Measurements from ENCODE around the gene NUBP2. TPM values are rescaled to one million over a fixed set of nuclear protein-coding genes. Genes with fewer than 3 reads are reported as not detected.

NUBP2 gene, protein sequence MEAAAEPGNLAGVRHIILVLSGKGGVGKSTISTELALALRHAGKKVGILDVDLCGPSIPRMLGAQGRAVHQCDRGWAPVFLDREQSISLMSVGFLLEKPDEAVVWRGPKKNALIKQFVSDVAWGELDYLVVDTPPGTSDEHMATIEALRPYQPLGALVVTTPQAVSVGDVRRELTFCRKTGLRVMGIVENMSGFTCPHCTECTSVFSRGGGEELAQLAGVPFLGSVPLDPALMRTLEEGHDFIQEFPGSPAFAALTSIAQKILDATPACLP
- total RNA-seq: 58.9 and 76.7 TPM in 2 replicates

DNA sequence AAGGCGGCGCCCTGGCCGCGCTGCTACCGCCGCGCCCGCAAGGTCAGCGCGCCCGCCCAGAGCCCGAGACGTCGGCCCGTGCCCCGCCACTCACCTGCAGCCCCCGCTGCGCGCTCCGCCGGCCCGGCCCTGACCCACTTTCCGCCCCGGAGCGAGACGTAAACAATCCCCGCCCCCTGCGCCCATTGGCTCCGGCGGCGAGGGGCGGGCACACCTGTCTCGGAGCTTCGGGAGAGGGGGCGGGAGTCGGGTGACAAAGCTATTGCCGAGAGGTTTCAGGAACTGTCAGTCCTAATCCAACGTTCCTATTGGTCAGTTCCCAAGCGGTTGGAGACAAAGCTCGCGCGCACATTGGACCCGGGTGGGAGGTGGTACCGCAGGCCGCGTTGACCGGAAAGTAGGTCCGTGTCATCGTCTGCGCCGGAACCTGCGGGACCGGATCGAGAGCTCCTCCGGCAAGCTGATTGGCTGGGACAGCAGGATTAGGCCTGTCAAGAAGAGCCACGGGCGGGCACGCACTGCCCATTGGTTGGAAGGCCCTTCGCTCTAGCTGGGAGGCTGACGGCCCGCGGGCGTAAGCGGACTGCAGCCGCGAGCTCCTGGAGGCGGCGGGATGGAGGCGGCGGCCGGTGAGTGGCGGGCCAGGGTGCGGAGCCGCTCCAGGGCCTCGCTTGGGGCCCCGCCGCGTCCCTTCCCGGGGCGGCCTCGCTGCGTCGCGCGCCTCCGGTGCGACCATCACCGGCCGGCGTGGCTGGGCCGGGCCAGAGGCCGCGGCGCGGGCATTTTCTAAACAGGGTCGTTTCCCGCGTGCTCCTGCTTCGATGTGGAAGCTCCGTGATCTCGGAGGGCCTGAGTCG is at the start of gene NUBP2, which contains the start of gene SPSB3:
TSS of gene NUBP2 (plus strand) at position 553 of the 857 bp plus-strand sequence. CDS start at position 614, 61 bp downstream.
TSS of gene SPSB3 (minus strand) at position 164 of the 857 bp plus-strand sequence. CDS start 1,088 bp downstream, outside the sequence.
- DNase-seq (ENCODE audit: low read depth in 2 of 2): peak; percentile 100

DNA sequence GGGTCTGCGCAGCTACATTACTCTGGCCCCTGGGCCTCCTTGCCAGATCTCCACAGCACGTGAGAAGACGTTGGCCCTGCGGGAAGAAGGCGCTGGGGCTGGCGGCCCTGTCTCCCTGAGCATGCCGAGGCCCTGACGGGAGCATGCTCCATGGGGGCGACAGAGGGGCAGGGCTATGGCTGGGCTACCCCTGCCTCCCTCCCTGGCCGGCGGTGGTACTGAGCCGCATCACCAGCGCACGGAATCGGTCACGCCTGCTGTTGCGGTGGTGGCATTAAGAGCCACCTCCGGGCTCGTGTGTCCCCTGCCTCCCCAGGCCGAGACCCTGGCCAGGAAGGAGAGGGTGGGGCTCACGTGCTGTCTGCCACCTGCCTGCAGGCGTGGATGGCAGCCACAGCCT is 48.6 kb upstream of the NUBP2 start:
- DNase-seq (ENCODE audit: low read depth in 2 of 2): no peak

- DNase-seq (ENCODE audit: low read depth in 2 of 2): no peak
Observed at GRCh38 chr16:1734816-1735215, 47.9 kb upstream of the NUBP2 start.

DNA sequence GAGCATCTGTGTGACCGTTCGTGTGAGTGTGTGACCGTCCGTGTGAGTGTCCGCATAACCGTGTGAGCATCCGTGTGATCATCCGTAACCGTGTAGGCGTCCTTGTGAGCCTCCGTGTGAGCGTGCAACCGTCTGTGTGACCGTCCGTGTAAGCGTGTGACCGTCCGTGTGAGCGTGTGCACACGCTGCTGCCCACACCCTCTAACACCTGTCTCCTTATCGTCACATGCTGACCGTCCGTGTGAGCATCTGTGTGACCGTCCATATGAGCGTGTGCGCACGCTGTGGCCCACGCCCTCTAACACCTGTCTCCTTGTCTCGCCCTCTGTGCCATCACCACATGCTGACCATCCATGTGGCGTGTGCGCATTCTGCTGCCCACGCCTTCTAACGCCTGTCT is 42.5 kb upstream of the NUBP2 start:
- no peak for DNase-seq (ENCODE audit: low read depth in 2 of 2)

DNA sequence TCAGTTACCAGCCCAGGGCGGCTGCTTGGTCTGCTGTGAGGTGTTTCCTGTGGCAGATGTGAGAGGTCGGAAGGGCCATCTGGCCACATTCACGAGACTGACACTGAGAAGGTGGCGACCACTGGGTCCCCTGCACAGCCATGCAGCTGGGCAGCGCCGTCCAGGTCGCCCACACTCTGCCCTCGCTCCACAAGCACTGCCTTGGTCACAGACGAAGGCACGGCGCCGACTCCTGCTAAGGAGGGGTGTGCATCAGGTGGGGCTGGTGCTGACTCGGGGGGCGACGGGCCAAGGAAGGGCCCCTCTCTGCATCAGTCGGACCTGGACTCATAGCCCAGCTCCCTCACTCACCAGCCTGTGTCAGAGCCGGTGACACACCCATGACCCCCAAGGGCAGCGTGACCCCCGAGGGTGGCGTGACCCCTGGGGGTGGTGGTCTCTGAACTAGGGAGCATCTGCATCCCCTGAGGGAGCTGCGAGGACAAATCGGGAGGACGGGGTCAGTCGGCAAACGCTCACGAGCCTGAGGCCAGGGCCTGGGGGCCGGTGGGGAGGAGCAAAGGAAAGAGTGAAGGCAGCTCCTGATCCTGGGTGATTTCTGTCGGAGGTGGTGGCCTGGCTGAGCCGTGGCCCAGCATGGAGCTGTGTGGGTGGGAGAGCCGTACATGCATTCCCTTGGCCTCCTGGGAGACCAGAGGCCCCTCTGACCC is 41.8 kb upstream of the NUBP2 start:
- DNase-seq (ENCODE audit: low read depth in 2 of 2): no peak

DNA sequence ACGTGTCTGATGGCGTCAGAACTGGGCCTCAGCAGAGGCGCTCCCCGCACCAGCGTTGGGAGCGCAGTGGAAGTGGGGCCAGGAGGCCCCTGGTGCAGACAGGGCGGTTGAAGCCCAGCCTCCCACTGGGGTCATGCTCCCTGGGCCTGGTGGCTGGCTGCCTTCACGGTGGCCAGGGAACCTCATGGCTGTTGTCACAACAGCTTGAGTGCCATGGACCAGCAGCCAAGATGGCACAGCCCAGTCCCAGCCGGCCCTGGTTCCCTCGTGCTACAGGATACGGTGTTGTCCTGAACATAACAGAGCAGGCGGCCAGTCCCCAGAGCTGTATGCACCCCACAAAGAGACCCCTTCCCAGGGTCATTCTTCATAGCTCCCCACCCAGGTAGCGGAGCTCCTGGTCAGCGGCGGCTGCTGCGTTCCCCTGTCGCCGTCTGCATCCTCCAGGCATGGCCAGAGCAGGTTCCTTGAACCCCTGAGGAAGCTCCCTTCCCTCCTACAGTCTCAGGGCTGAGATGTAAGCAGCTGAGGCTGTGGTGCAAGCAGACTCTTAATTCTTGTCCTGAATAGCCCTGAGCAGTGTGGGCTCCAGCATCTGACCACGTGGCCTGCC is 41.1 kb upstream of the NUBP2 start:
- no peak for DNase-seq (ENCODE audit: low read depth in 2 of 2)

- no peak for DNase-seq (ENCODE audit: low read depth in 2 of 2)
Observed at GRCh38 chr16:1743376-1744337, 39.1 kb upstream of the NUBP2 start.

GRCh38 chr16:1744338-1744840 is 38.4 kb upstream of the NUBP2 start:
- no peak for DNase-seq (ENCODE audit: low read depth in 2 of 2)

- no peak for DNase-seq (ENCODE audit: low read depth in 2 of 2)
Observed at GRCh38 chr16:1745181-1745899, 37.4 kb upstream of the NUBP2 start.

GRCh38 chr16:1745900-1746692 is 36.7 kb upstream of the NUBP2 start:
- DNase-seq (ENCODE audit: low read depth in 2 of 2): no peak

DNA sequence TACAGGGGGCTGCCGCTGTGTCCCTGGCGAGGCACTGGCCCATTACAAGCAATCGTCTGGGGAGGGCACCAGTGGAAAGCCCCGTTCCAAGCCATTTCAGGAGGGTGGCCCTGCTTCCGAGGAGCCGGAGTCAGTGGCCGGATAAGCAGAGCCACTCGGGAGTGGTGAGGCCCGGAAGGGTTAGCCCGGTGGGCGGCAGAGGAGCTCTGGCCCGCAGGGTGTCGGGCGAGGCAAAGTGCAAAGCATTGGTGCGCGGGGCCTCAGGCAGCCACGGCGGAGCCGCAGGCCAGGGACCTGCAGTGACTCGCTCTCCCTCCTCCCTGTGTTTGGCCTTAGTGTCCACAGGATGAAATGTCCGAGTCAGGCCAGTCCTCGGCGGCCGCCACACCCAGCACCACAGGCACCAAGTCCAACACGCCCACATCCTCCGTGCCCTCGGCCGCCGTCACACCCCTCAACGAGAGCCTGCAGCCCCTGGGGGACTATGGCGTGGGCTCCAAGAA is 36.0 kb upstream of the NUBP2 start:
- DNase-seq (ENCODE audit: low read depth in 2 of 2): no peak

- DNase-seq (ENCODE audit: low read depth in 2 of 2): no peak
Observed at GRCh38 chr16:1747934-1748333, 34.8 kb upstream of the NUBP2 start.

DNA sequence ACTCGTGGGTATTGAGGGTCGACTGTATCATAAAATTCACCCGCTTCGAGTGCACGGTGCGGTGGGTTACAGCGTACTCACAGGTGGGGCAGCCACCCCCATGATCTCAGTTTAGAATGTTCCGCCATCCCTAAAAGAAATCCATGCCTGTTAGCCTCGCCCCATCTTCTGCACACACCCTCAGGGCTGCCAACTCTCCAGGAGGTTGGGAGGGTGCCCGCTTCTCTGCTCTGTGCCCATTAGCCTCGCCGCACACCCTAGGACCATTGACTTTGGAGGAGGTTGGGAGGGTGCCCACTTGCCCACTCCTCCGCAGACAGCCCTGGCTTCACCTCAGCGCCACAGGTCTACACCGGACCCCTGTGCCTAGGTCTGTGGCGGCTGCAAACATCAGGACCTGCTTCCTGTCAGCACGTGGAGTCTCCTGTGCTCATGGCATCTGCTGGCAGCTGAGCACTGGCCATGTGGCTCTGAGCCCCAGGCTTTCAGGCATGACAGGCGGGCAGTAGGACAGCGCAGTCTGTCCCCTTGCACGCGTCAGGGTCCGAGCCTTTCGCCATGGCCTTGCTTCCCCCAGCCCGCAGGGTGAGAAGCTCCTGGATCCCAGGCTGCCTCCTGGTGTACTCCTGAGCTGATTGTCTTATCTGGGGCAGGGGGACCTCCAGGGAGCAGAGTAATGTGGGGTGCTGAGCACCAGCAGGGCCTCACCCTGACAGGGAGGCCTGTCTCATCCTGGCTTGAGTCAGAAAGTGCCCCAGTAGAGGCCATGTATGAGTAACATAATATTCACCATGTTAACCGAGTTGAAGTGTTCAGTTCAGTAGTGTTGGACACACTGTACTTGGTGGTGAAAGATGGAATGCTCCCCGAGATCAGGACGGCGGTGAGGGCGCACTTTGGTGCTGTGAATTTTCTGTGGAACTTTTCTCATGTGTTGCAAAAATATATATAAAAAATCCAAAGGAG is 33.3 kb upstream of the NUBP2 start:
- no peak for DNase-seq (ENCODE audit: low read depth in 2 of 2)

DNA sequence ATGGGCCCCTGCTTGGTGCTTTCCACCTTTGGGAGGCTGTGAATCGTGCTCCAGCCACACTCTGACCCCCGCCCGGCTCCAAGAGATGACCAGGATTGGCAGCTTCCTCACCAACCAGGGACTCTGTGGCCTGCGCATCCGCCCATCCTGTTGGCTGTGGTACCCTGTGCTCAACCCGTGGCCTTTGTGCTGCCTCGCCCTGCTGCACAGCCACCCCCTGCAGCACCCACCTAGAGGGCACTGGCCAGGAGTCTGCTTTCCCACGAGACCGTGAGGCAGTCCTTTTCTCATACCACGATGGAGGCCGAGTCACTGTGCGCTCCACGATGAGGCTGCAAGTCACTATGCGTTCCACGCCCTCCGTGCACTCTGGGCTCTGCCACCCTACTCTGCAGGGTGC is 30.8 kb upstream of the NUBP2 start:
- DNase-seq (ENCODE audit: low read depth in 2 of 2): no peak

GRCh38 chr16:1752853-1753252 is 29.9 kb upstream of the NUBP2 start:
- DNase-seq (ENCODE audit: low read depth in 2 of 2): no peak

DNA sequence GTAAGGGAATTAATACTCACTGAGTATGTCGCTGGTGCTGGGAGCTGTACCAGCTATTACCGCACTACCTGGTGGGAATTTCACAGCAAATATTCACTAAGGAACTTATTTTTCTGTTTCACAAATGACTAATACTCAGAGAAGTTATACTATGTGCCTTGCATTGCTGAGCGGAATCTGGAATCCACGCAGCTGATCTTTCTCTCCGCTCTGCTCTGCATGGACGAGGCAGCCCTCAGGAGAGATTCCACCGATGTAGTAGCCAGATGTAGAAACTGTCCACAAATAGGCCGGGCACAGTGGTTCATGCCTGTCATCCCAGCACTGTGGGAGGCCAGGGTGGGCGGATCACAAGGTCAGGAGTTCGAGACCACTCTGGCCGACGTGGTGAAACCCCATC is 28.6 kb upstream of the NUBP2 start:
- DNase-seq (ENCODE audit: low read depth in 2 of 2): no peak

- DNase-seq (ENCODE audit: low read depth in 2 of 2): no peak
Observed at GRCh38 chr16:1757714-1758461, 24.9 kb upstream of the NUBP2 start.

Measured in dermis microvascular lymphatic vessel endothelial cell (primary cell).